HEK293T (cell line): ENCODE measurements around the gene COMP.

ENCODE experiments used
- CTCF ChIA-PET: fragments of 350-600 bp; formaldehyde crosslinking; extraction: SDS; loops from one replicate; lab custom pipeline; 2021; ENCODE audit warnings: antibody characterized with exemption, inconsistent platforms; lab: Yijun Ruan, JAX
- POLR2A ChIA-PET: fragments of 350-600 bp; formaldehyde crosslinking; extraction: SDS; loops from one replicate; lab custom pipeline; 2020; ENCODE audit warnings: antibody characterized with exemption, inconsistent platforms; lab: Yijun Ruan, JAX
- DNase-seq: peaks from one replicate; pipeline ENCODE4 v3.0.0; 2012; ENCODE audit warnings: mixed read lengths; ENCODE audit errors: extremely low spot score
- ARNT ChIP-seq: fragments of 450-650 bp; IDR thresholded peaks from 2 replicates; pipeline ENCODE4 v1.6.1; 2017; ENCODE audit warnings: mild to moderate bottlenecking
- BHLHE40 ChIP-seq: fragments of 450-650 bp; IDR thresholded peaks from 2 replicates; pipeline ENCODE4 v1.6.1; 2016; ENCODE audit warnings: mild to moderate bottlenecking, moderate library complexity, borderline replicate concordance
- CTBP1 ChIP-seq: fragments of 450-650 bp; IDR thresholded peaks from 2 replicates; pipeline ENCODE4 v1.6.1; 2016; ENCODE audit warnings: borderline replicate concordance
- ELF4 ChIP-seq: fragments of 450-650 bp; IDR thresholded peaks from 2 replicates; pipeline ENCODE4 v1.6.1; 2017; ENCODE audit warnings: antibody characterized with exemption
- FOXA1 ChIP-seq: fragments of 450-650 bp; IDR thresholded peaks from 2 replicates; pipeline ENCODE4 v1.6.1; 2016; ENCODE audit warnings: mild to moderate bottlenecking
- FOXK2 ChIP-seq: fragments of 450-650 bp; IDR thresholded peaks from 2 replicates; pipeline ENCODE4 v1.6.1; 2016; ENCODE audit warnings: mild to moderate bottlenecking
- FOXM1 ChIP-seq: fragments of 450-650 bp; IDR thresholded peaks from 2 replicates; pipeline ENCODE4 v1.6.1; 2017; ENCODE audit warnings: mild to moderate bottlenecking, borderline replicate concordance
- HDGF ChIP-seq: fragments of 450-650 bp; IDR thresholded peaks from 2 replicates; pipeline ENCODE4 v1.6.1; 2017; ENCODE audit warnings: antibody characterized with exemption, borderline replicate concordance
- L3MBTL2 ChIP-seq: fragments of 450-650 bp; conservative IDR thresholded peaks from 2 replicates; pipeline ENCODE4 v1.6.1; 2016; ENCODE audit warnings: mild to moderate bottlenecking
- LEF1 ChIP-seq: fragments of 450-650 bp; IDR thresholded peaks from 2 replicates; pipeline ENCODE4 v1.6.1; 2017; ENCODE audit warnings: mild to moderate bottlenecking, borderline replicate concordance
- NFRKB ChIP-seq: fragments of 450-650 bp; IDR thresholded peaks from 2 replicates; pipeline ENCODE4 v1.6.1; 2016; ENCODE audit warnings: mild to moderate bottlenecking, moderate library complexity
- SP1 ChIP-seq: fragments of 450-650 bp; IDR thresholded peaks from 2 replicates; pipeline ENCODE4 v1.6.1; 2017
- SUZ12 ChIP-seq: fragments of 450-650 bp; IDR thresholded peaks from 2 replicates; pipeline ENCODE4 v1.6.1; 2016; ENCODE audit warnings: mild to moderate bottlenecking
- TARDBP ChIP-seq: fragments of 450-650 bp; IDR thresholded peaks from 2 replicates; pipeline ENCODE4 v1.6.1; 2016
- ZNF384 ChIP-seq: fragments of 450-650 bp; IDR thresholded peaks from 2 replicates; pipeline ENCODE4 v1.6.1; 2016
- TF ChIP-seq, protein P1 (sequence below): fragments of 450-650 bp; IDR thresholded peaks from 2 replicates; pipeline ENCODE4 v1.6.1; 2016

COMP gene

GRCh38 chr19:18782559-18783225 lies 8.4 kb downstream of the COMP start:
- ChIA-PET CTCF (no interaction called here), POLR2A (no interaction called here)
- DNase-seq = no peak
- no peak for TF ChIP-seq TARDBP
- no peak for TF ChIP-seq FOXA1
- TF ChIP-seq, protein P1, sequence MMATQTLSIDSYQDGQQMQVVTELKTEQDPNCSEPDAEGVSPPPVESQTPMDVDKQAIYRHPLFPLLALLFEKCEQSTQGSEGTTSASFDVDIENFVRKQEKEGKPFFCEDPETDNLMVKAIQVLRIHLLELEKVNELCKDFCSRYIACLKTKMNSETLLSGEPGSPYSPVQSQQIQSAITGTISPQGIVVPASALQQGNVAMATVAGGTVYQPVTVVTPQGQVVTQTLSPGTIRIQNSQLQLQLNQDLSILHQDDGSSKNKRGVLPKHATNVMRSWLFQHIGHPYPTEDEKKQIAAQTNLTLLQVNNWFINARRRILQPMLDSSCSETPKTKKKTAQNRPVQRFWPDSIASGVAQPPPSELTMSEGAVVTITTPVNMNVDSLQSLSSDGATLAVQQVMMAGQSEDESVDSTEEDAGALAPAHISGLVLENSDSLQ = no peak
- no peak for TF ChIP-seq NFRKB

- ChIA-PET CTCF (no interaction called here), POLR2A (no interaction called here)
- no peak for DNase-seq
- TF ChIP-seq NFRKB (no peak), LEF1 (no peak), TARDBP (no peak), BHLHE40 (no peak), L3MBTL2 (no peak), SUZ12 (no peak)
Observed at GRCh38 chr19:18781885-18782527, 9.1 kb downstream of the COMP start.

DNA sequence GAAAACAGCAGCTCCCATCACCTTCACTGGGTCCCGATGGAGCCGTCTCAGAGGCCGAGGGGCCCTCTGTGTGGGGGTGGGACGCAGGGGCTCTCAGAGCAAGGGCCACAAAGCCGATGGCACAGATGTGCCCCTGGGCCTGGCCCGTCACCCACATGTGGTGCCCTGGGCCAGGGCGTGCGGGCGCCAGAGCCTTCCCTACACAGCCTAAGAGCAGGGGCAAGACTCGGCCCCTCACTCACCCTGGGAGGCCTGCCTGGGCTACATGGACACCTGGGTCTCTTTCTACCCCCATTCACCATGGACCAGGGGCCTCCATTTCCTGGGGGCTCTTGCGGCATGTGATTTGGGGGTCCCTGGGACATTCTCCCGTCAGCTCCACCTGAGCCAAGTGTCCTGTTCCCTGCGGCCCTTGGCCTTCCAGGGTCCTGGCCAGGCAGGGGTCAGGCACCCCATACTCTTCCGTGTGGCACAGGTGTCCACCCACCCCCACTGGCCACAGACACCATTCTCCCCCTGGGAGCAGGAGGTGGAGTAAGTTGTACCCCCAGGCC lies 10.0 kb downstream of the COMP start:
- no peak for TF ChIP-seq SP1
- TF ChIP-seq L3MBTL2 = no peak
- no peak for TF ChIP-seq FOXA1
- no peak for TF ChIP-seq SUZ12
- TF ChIP-seq, protein P1 = no peak
- TF ChIP-seq NFRKB = no peak
- no peak for TF ChIP-seq BHLHE40
- no peak for TF ChIP-seq ELF4
- no peak for TF ChIP-seq ZNF384
- DNase-seq = no peak
- ChIA-PET POLR2A (no interaction called here), CTCF (interaction anchor here (1.0 kb wide), 1 partner anchor 68 kb away, joined by 3 read pairs; no protein-coding TSS in a partner anchor)

GRCh38 chr19:18780631-18781030 lies 10.5 kb downstream of the COMP start:
- CTCF ChIA-PET = interaction anchor here (1.0 kb wide), 1 partner anchor 68 kb away, joined by 3 read pairs; no protein-coding TSS in a partner anchor
- POLR2A ChIA-PET = no interaction called here
- TF ChIP-seq ZNF384 (no peak), SUZ12 (no peak)
- TF ChIP-seq, protein P1 = no peak

DNA sequence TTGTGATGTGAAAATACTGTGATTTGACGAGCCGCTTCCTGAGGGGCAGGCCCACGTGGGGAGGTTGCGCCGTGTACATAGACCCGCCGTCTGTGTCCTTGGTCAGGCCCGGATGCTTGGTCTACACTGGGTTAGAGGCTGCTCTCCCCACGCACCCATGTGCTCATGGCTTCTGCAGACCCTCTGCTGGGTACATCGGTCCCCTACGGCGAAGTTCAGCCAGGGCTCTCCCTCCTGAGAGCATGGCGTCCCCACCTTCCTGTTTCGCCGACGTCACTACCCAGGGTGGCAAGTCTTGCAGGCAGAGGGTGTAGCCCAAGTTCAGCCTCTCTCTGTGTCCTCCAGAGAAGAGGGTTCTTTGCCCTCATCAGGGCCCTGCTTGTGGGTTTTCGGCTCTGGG lies 11.0 kb downstream of the COMP start:
- CTCF ChIA-PET = interaction anchor here (1.2 kb wide), 1 partner anchor 9 kb away, joined by 3 read pairs; no protein-coding TSS in a partner anchor

More at GRCh38 chr19:18780631-18781030, 10.5 kb downstream of the COMP start:
- DNase-seq = no peak

DNA sequence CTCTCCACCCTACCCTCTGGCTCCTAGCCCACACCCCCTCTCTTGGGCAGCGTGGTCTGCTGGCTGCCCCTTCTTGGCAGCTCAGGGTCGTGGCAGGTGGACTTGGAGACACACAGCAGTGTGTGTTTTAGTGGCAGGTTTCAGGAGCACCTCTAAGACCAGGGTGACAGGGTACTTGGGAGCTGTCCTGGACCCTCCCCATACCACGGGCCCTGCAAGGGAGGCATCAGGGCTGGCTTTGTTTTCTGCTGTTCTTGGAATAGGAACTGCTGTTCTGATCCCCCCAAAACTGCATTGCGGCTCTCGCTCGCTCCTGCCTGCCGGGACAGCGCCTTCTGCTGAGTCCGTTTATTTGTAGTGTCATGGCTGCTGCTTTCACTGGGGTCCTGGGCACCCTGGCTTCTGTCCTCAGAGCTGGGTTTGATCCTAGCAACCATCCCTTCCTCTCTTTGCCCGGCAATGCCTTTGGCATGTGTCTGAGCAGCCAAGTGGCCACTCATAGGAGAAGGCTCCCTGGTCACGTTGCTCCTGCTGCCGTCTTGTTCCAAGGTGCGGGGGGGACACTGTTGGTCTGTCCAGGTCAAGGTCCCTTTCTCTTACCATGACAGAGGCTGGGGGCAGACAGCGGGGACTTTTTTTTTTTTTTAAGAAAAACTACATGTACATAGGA lies 12.1 kb downstream of the COMP start:
- no peak for DNase-seq
- CTCF ChIA-PET = interaction anchor here (1.2 kb wide), 1 partner anchor 10 kb away, joined by 3 read pairs; no protein-coding TSS in a partner anchor
- TF ChIP-seq, protein P1 = no peak
- TF ChIP-seq LEF1 (no peak), FOXM1 (no peak), HDGF (no peak), FOXA1 (no peak), FOXK2 (no peak)
- POLR2A ChIA-PET = no interaction called here

More for the DNA sequence above, 11.0 kb downstream of the COMP start:
- DNase-seq = no peak
- POLR2A ChIA-PET = no interaction called here
- no peak for TF ChIP-seq FOXK2
- no peak for TF ChIP-seq TARDBP
- TF ChIP-seq ZNF384 = no peak

DNA sequence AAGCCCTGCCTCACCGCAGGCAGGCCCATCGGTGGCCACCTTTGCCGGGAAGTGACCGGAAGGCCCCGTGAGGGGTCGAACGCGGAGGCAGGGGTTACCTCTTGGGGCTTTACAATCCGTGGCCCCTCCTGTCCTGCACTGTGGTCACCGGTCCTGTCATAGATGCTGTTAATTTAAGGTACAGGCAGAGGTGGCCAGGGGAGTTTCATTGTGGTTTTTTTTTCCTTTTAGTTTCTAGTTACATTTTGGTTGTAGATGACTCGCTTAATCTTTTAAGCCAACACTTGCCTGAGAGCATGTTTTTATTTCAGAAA lies 13.1 kb downstream of the COMP start:
- POLR2A ChIA-PET = no interaction called here
- CTCF ChIA-PET = no interaction called here
- TF ChIP-seq L3MBTL2 (no peak), CTBP1 (no peak), HDGF (no peak), NFRKB (no peak), BHLHE40 (no peak), FOXM1 (no peak), SUZ12 (no peak), TARDBP (no peak), LEF1 (no peak), SP1 (no peak), ARNT (no peak), FOXA1 (no peak), ELF4 (no peak), ZNF384 (no peak), FOXK2 (no peak)
- TF ChIP-seq, protein P1 = no peak
- no peak for DNase-seq
